Nephron (organoid): ENCODE measurements around the gene ZNF618.

ENCODE experiments used
- H3K27ac Mint-ChIP-seq, 3 experiments: 2 replicates each; pipeline ENCODE4 v1.8.0; 2020; ENCODE audit warnings: mixed read lengths in 3 of 3, mild to moderate bottlenecking in 2 of 3, moderate library complexity in 1 of 3
- H3K27me3 Mint-ChIP-seq: 2 replicates; pipeline ENCODE4 v1.8.0; 2021; ENCODE audit warnings: low read depth, mild to moderate bottlenecking, moderate library complexity, mixed read lengths
- H3K36me3 Mint-ChIP-seq: 2 replicates; pipeline ENCODE4 v1.8.0; 2020; ENCODE audit warnings: low read depth, mixed read lengths
- H3K4me1 Mint-ChIP-seq: 2 replicates; pipeline ENCODE4 v1.8.0; 2020; ENCODE audit warnings: mixed read lengths
- H3K4me3 Mint-ChIP-seq, 3 experiments: 2 replicates each; pipeline ENCODE4 v1.8.0; 2020; ENCODE audit warnings: mild to moderate bottlenecking in 3 of 3, mixed read lengths in 3 of 3, moderate library complexity in 2 of 3
- H3K9me3 Mint-ChIP-seq: 2 replicates; pipeline ENCODE4 v1.8.0; 2020; ENCODE audit warnings: mixed read lengths
- CTCF ChIP-seq, 3 experiments: fragments of 200-600 bp; sonication (generic); IDR thresholded peaks; one replicate each; pipeline ENCODE4 v1.5.0; 2021; ENCODE audit warnings: antibody characterized with exemption in 3 of 3; ENCODE audit not compliant: unreplicated experiment in 3 of 3

The ZNF618 gene

DNA sequence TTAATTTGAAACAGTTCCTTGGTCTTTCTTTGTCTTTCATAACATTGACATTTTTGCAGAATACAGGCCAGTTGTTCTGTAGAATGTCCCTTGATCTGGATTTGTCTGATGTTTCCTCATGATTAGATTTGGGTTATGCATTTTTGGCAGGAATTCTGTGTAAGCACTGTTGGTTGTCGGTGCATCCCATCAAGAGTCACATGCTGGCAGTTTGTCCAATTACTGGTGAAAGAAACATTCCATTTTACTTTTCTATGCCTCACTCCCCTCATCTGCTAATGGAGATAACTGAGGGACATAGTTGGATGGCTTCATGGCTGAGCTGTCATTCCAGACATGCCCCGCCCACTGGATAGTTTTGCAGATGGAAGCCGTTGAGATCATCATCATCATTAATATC lies 7.6 kb upstream of the ZNF618 start:
- Mint-ChIP-seq H3K4me1 (no peaks in the 10 kb centered on the region), H3K9me3 (peaks cover 3% of the 10 kb centered on the region), H3K27me3 (peaks cover 11% of the 10 kb centered on the region), H3K27ac (no peak overlapping the region), H3K4me3 (no peak overlapping the region), H3K36me3 (no peaks in the 10 kb centered on the region)
- TF ChIP-seq CTCF (IDR thresholded peaks at IDR 0.05; ENCODE audit: unreplicated experiment in 3 of 3): no peak

DNA sequence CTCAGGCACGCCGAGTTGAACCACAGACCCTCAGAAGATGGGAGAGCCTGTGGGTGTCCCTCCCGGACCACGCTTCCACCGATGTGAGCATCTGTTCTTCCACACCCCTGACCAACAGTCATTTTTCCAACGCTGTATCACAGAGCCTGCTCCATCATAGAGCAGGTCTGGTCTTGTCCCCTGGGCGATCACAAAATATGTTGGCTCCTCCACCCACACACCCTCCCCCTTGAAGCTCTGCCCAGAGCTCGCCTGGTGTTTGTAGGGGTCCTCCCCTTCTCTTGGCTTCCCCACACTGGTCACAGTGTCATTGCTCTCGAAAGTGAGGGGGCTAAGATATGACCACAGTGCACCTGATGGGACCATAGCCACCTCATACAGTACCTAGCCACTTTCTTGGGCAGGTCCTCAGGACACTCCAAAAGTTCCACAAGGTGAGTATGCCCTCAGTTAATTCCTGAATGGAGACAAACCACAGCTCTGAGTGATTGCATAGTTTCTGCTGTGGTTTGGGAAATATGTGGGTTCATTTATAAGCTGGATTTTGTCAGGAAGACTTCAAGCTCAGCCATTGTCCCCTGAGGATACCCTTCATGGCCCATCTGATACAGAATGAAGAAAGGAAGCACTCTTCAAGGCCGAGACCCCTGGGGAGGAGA lies 3.5 kb upstream of the ZNF618 start:
- Mint-ChIP-seq H3K4me3 (peak overlapping the region in 2 of 3 experiments; percentile 29 to 40), H3K27ac (peak overlapping the region in 1 of 3 experiments; percentile 6), H3K9me3 (no peaks in the 10 kb centered on the region), H3K4me1 (peaks cover 13% of the 10 kb centered on the region), H3K27me3 (peaks cover 8% of the 10 kb centered on the region), H3K36me3 (no peaks in the 10 kb centered on the region)
- no peak for TF ChIP-seq CTCF (IDR thresholded peaks at IDR 0.05; ENCODE audit: unreplicated experiment in 3 of 3)

- Mint-ChIP-seq H3K4me3 (peak overlapping the region; percentile 38 to 74 (median 73)), H3K27ac (peak overlapping the region in 1 of 3 experiments; percentile 34), H3K27me3 (peaks cover 8% of the 10 kb centered on the region), H3K36me3 (peaks cover 4% of the 10 kb centered on the region), H3K9me3 (no peaks in the 10 kb centered on the region), H3K4me1 (peaks cover 21% of the 10 kb centered on the region)
- no peak for TF ChIP-seq CTCF (IDR thresholded peaks at IDR 0.05; ENCODE audit: unreplicated experiment in 3 of 3)
Measured at GRCh38 chr9:113873446-113873845, 2.7 kb upstream of the ZNF618 start.

DNA sequence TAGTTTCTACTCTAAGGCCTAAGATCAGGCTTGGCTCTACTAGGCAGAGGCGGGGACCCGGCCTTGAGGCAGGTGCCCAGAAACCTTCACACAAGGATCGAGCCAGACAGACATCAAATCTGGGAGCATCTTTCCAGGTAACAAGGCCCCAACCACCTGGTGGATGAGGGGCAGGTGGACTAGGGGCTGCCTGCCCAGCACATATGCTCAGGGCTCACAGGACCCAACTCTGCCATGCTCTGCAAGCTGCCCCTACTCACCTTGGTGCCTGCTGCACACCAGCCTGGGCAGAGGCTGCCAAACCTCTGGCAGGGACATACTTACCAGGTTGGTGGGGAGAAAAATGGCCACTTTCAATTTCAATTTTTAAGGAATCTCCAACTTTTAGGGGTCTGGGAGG lies 2.2 kb upstream of the ZNF618 start:
- TF ChIP-seq CTCF (IDR thresholded peaks at IDR 0.05; ENCODE audit: unreplicated experiment in 3 of 3): no peak
- peak overlapping the region in 1 of 3 experiments; percentile 34 for H3K27ac Mint-ChIP-seq
- peaks cover 26% of the 10 kb centered on the region for H3K4me1 Mint-ChIP-seq
- peaks cover 8% of the 10 kb centered on the region for H3K27me3 Mint-ChIP-seq
- no peaks in the 10 kb centered on the region for H3K9me3 Mint-ChIP-seq
- peak overlapping the region; percentile 38 to 74 (median 73) for H3K4me3 Mint-ChIP-seq
- H3K36me3 Mint-ChIP-seq: peaks cover 6% of the 10 kb centered on the region

DNA sequence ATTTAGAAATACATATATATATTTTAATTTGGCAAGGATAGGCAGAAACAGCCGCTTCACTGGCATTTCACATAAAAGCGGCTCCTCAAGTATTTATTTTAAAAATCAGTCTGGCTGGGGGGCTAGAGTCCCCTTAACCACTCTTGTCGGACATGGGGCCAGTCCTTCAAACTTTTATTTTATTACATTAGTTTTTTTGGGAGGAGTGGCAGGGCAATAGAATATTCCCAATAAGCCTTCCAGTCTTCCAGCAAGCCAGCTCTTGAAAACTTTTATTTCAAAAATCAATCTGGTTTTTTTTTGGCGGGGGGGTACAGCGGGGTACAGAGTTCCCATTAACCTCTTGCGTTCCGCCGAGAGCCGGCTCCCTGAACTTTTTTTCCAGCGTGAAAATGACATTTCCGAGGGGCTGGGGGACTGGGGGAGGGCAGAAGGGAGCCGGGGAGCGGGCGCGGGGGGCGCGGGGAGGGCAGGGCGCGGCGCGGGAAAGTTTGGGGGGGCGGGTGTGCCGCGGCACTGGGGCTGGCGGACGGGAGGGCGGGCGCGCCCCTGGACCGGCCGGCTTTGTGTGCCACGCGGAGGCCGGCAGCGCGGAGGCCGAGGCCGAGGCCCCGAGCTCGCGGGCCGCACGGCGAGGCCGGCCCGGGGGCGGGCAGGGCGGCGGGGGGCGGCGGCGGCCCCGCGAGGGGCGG lies 504 bp upstream of the ZNF618 start:
- Mint-ChIP-seq H3K27ac (peak overlapping the region; percentile 81 to 94 (median 89)), H3K9me3 (no peaks in the 10 kb centered on the region), H3K4me1 (peaks cover 38% of the 10 kb centered on the region)

More for the DNA sequence above, 504 bp upstream of the ZNF618 start:
- H3K4me3 Mint-ChIP-seq: peak overlapping the region; percentile 80 to 89 (median 88)
- TF ChIP-seq CTCF (IDR thresholded peaks at IDR 0.05; ENCODE audit: unreplicated experiment in 3 of 3): no peak
- peaks cover 8% of the 10 kb centered on the region for H3K27me3 Mint-ChIP-seq
- peaks cover 16% of the 10 kb centered on the region for H3K36me3 Mint-ChIP-seq
